Immature natural killer cell (primary cell): ENCODE measurements around the gene ZNF891. TPM values are rescaled to one million over a fixed set of nuclear protein-coding genes. Genes with fewer than 3 reads are reported as not detected.

Source experiments
- polyA plus RNA-seq, 3 donors: library from polyadenylated mRNA; unstranded; fragments of 300-500 nt; fragmentation: Illumina TruSeq; gene quantifications; one replicate each; pipeline ENCODE4 v1.2.3, GENCODE V29; 2021

The ZNF891 gene
- polyA plus RNA-seq, 3 donors from 2014 or later: 0.30 to 0.38 (median 0.37) TPM

Other genes with a start within 250 kb of the ZNF891 start
- gene CHFR, start 242.7 kb downstream of the ZNF891 start, polyA plus RNA-seq: 10 to 100 TPM; 28.9 to 66.5 (median 31.5) TPM
- gene ZNF605, start 174.0 kb downstream of the ZNF891 start, polyA plus RNA-seq: 1 to 10 TPM in 1 of 3 donors, under 1 TPM in 1, not detected in 1; 0.92 to 1.6 TPM
- 10 to 100 TPM in 2 of 3 donors, 1 to 10 TPM in 1; 7.2 to 15.9 (median 12.1) TPM for gene ZNF26, start 143.9 kb downstream of the ZNF891 start, polyA plus RNA-seq
- 10 to 100 TPM in 2 of 3 donors, 1 to 10 TPM in 1; 8.1 to 14.7 (median 11.7) TPM for gene ZNF84, start 92.8 kb downstream of the ZNF891 start, polyA plus RNA-seq
- gene ZNF140, start 49.4 kb downstream of the ZNF891 start, polyA plus RNA-seq: 10 to 100 TPM; 12.8 to 15.8 (median 14.4) TPM
- gene ZNF10, start 353 bp upstream of the ZNF891 start, polyA plus RNA-seq: 10 to 100 TPM in 1 of 3 donors, 1 to 10 TPM in 2; 5.0 to 10.4 (median 5.1) TPM
- 10 to 100 TPM in 1 of 3 donors, 1 to 10 TPM in 2; 2.1 to 15.3 (median 6.9) TPM for gene ZNF268, start 51.2 kb upstream of the ZNF891 start, polyA plus RNA-seq
- not detected for gene ANHX, start 105.6 kb upstream of the ZNF891 start, polyA plus RNA-seq